Lower leg skin (tissue), 3 donors: Measurements from ENCODE around the gene HES1.

Source experiments
- POLR2A ChIP-seq, 2 donors: fragments of 450-650 bp; IDR thresholded peaks; one replicate each; pipeline ENCODE4 v1.6.1; 2016 to 2017; ENCODE audit warnings: antibody characterized with exemption in 2 of 2, mild to moderate bottlenecking in 1 of 2, moderate library complexity in 1 of 2
- TF ChIP-seq, protein P1 (sequence below), 3 donors: fragments of 450-650 bp; IDR thresholded peaks; one replicate each; pipeline ENCODE4 v1.5.1; 2016; ENCODE audit warnings: antibody characterized with exemption in 3 of 3, mild to moderate bottlenecking in 3 of 3, moderate library complexity in 2 of 3

DNA sequence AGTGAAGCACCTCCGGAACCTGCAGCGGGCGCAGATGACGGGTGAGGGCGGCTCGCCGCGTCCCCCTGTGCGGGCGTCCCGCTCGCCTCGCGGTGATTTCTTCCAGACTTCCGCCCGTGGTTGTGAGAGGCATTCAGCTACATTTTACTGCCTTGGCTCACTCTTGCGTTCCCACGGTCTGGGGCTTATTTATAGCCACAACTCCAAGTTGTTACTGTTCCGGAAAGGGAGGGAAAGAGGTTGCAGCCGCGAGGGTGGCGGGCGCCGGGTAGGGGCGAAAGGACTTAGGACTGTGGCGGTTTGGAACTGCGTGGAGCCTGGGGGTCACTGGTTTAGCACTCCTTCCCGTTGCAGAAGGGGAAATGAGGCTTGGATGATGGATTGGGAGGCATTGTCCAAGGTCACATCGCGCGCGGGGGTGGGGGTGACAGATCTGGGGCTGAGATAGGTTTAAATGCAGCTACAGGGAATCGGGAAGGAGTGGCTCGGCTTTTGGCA is 1.1 kb downstream of the HES1 start:
- TF ChIP-seq POLR2A (IDR thresholded peaks at IDR 0.05), result no peak
- TF ChIP-seq, protein P1, sequence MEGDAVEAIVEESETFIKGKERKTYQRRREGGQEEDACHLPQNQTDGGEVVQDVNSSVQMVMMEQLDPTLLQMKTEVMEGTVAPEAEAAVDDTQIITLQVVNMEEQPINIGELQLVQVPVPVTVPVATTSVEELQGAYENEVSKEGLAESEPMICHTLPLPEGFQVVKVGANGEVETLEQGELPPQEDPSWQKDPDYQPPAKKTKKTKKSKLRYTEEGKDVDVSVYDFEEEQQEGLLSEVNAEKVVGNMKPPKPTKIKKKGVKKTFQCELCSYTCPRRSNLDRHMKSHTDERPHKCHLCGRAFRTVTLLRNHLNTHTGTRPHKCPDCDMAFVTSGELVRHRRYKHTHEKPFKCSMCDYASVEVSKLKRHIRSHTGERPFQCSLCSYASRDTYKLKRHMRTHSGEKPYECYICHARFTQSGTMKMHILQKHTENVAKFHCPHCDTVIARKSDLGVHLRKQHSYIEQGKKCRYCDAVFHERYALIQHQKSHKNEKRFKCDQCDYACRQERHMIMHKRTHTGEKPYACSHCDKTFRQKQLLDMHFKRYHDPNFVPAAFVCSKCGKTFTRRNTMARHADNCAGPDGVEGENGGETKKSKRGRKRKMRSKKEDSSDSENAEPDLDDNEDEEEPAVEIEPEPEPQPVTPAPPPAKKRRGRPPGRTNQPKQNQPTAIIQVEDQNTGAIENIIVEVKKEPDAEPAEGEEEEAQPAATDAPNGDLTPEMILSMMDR (IDR thresholded peaks at IDR 0.05), result no peak
